HepG2 (cell line): ENCODE measurements around the gene MAP3K9. TPM values are rescaled to one million over a fixed set of nuclear protein-coding genes. Genes with fewer than 3 reads are reported as not detected.

Experiments used
- BRCA1 ChIP-seq: sonication (generic); formaldehyde crosslinking; IDR thresholded peaks from 2 replicates; pipeline ENCODE4 v1.4.0; 2020; ENCODE audit warnings: missing genetic modification reagents
- EEA1 ChIP-seq: sonication (generic); formaldehyde crosslinking; IDR thresholded peaks from 2 replicates; pipeline ENCODE4 v1.5.1; 2020; ENCODE audit warnings: mild to moderate bottlenecking, missing genetic modification reagents, borderline replicate concordance
- HNRNPUL1 ChIP-seq: fragments of 200-400 bp; formaldehyde crosslinking; IDR thresholded peaks from 2 replicates; pipeline ENCODE4 v1.6.1; 2017; ENCODE audit warnings: low read depth, mild to moderate bottlenecking, low read length, moderate library complexity
- MED1 ChIP-seq: sonication (generic); formaldehyde crosslinking; IDR thresholded peaks from 2 replicates; pipeline ENCODE4 v1.4.0; 2020; ENCODE audit warnings: missing genetic modification reagents
- NFIC ChIP-seq: IDR thresholded peaks from 2 replicates; pipeline ENCODE4 v1.6.1; 2012; ENCODE audit warnings: mild to moderate bottlenecking, low read length, inconsistent platforms
- NFKB2 ChIP-seq: sonication (generic); formaldehyde crosslinking; IDR thresholded peaks from 2 replicates; pipeline ENCODE4 v1.4.0; 2020; ENCODE audit warnings: missing genetic modification reagents, borderline replicate concordance
- NR2F2 ChIP-seq: IDR thresholded peaks from 2 replicates; pipeline ENCODE4 v1.6.1; 2012; ENCODE audit warnings: low read depth, inconsistent platforms, borderline replicate concordance
- RFX1 ChIP-seq: fragments of 450-650 bp; IDR thresholded peaks from 2 replicates; pipeline ENCODE4 v1.6.1; 2017
- SMAD9 ChIP-seq: sonication (generic); formaldehyde crosslinking; IDR thresholded peaks from 2 replicates; pipeline ENCODE4 v1.5.1; 2020; ENCODE audit warnings: mild to moderate bottlenecking, missing genetic modification reagents
- TBX2 ChIP-seq: sonication (generic); formaldehyde crosslinking; IDR thresholded peaks from 2 replicates; pipeline ENCODE4 v1.5.0; 2020; ENCODE audit warnings: missing genetic modification reagents, mild to moderate bottlenecking, borderline replicate concordance
- ZNF24 ChIP-seq: fragments of 450-650 bp; IDR thresholded peaks from 2 replicates; pipeline ENCODE4 v1.6.1; 2017; ENCODE audit warnings: antibody characterized with exemption, mild to moderate bottlenecking
- ZNF256 ChIP-seq: sonication (generic); formaldehyde crosslinking; conservative IDR thresholded peaks from 2 replicates; pipeline ENCODE4 v1.4.0; 2020; ENCODE audit warnings: missing genetic modification reagents
- ZNF510 ChIP-seq: sonication (generic); formaldehyde crosslinking; IDR thresholded peaks from 2 replicates; pipeline ENCODE4 v1.4.0; 2020; ENCODE audit warnings: low read depth, mild to moderate bottlenecking, missing genetic modification reagents
- ZNF547 ChIP-seq: sonication (generic); formaldehyde crosslinking; IDR thresholded peaks from 2 replicates; pipeline ENCODE4 v1.5.1; 2020; ENCODE audit warnings: mild to moderate bottlenecking, missing genetic modification reagents
- ZNF552 ChIP-seq: sonication (generic); formaldehyde crosslinking; IDR thresholded peaks from 2 replicates; pipeline ENCODE4 v1.9.0; 2022; ENCODE audit warnings: missing genetic modification reagents, mild to moderate bottlenecking, borderline replicate concordance
- polyA plus RNA-seq, 8 experiments: library from polyadenylated mRNA; depleted of rRNA in 3 of 8; stranded (reverse) in 7 of 8; unstranded in 1 of 8; fragments of >200 nt; fragmentation: Illumina TruSeq in 4 of 8; extraction: Trizol in 4 of 8; gene quantifications; 2 replicates each; pipeline versions ENCODE4 v1.2.1 to v1.2.3, GENCODE V29; 2011 to 2016; ENCODE audit warnings: low read depth in 4 of 8, missing spikeins in 1 of 8, mixed read lengths in 1 of 8; ENCODE audit not compliant: insufficient read depth in 1 of 8
- total RNA-seq, 5 experiments: library from RNA; depleted of rRNA; stranded (reverse); fragments of >200 nt; fragmentation: Illumina TruSeq; extraction: Trizol; gene quantifications; 2 replicates each; pipeline ENCODE4 v1.2.3, GENCODE V29; 2016; ENCODE audit warnings: low read depth in 1 of 5
- TF ChIP-seq, protein P1 (sequence below): sonication (generic); formaldehyde crosslinking; IDR thresholded peaks from 2 replicates; pipeline ENCODE4 v1.4.0; 2020; ENCODE audit warnings: mild to moderate bottlenecking, missing genetic modification reagents, borderline replicate concordance
- TF ChIP-seq, protein P2 (sequence below): sonication (generic); formaldehyde crosslinking; IDR thresholded peaks from 2 replicates; pipeline ENCODE4 v1.5.0; 2020; ENCODE audit warnings: missing genetic modification reagents
- TF ChIP-seq, protein P3 (sequence below): sonication (generic); formaldehyde crosslinking; IDR thresholded peaks from 2 replicates; pipeline ENCODE4 v1.4.0; 2020; ENCODE audit warnings: low read depth, mild to moderate bottlenecking, missing genetic modification reagents
- TF ChIP-seq, protein P4 (sequence below): IDR thresholded peaks from 2 replicates; pipeline ENCODE4 v1.6.1; 2016; ENCODE audit warnings: mild to moderate bottlenecking
- TF ChIP-seq, protein P5 (sequence below): sonication (generic); formaldehyde crosslinking; IDR thresholded peaks from 2 replicates; pipeline ENCODE4 v1.4.0; 2020; ENCODE audit warnings: missing genetic modification reagents, mild to moderate bottlenecking, borderline replicate concordance

MAP3K9 gene
- total and polyA plus RNA-seq, 2 of the 13 experiments (the other 11 are each of a cell fraction or from before 2014, with no cell fraction given) = 4.3 to 4.5 TPM

DNA sequence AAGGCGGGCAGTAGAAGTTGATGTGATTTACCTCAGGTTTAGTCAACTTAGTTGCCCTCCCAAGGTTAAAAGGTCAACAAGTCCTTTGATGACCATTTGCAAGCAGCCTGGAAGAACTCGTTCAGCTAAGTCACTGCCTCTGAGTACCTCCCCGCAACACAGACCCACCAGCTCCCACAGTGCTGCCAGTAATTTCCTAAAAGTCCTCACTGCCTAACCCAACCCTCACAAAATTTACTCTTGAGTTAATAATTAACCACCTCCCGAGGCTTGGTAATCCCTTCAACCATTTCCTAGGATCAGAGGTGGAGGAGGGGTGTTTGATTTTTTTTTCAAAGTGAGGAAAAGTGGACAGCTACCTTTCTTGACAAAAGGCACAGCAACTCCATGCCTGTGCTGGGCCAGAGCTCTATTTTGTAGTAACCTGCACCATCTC lies 55.8 kb downstream of the MAP3K9 start (continued):
- TF ChIP-seq, protein P1, sequence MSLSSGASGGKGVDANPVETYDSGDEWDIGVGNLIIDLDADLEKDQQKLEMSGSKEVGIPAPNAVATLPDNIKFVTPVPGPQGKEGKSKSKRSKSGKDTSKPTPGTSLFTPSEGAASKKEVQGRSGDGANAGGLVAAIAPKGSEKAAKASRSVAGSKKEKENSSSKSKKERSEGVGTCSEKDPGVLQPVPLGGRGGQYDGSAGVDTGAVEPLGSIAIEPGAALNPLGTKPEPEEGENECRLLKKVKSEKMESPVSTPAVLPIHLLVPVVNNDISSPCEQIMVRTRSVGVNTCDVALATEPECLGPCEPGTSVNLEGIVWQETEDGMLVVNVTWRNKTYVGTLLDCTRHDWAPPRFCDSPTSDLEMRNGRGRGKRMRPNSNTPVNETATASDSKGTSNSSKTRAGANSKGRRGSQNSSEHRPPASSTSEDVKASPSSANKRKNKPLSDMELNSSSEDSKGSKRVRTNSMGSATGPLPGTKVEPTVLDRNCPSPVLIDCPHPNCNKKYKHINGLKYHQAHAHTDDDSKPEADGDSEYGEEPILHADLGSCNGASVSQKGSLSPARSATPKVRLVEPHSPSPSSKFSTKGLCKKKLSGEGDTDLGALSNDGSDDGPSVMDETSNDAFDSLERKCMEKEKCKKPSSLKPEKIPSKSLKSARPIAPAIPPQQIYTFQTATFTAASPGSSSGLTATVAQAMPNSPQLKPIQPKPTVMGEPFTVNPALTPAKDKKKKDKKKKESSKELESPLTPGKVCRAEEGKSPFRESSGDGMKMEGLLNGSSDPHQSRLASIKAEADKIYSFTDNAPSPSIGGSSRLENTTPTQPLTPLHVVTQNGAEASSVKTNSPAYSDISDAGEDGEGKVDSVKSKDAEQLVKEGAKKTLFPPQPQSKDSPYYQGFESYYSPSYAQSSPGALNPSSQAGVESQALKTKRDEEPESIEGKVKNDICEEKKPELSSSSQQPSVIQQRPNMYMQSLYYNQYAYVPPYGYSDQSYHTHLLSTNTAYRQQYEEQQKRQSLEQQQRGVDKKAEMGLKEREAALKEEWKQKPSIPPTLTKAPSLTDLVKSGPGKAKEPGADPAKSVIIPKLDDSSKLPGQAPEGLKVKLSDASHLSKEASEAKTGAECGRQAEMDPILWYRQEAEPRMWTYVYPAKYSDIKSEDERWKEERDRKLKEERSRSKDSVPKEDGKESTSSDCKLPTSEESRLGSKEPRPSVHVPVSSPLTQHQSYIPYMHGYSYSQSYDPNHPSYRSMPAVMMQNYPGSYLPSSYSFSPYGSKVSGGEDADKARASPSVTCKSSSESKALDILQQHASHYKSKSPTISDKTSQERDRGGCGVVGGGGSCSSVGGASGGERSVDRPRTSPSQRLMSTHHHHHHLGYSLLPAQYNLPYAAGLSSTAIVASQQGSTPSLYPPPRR (CRISPR knock-in tag) = peak; percentile 82
- TF ChIP-seq, protein P2, sequence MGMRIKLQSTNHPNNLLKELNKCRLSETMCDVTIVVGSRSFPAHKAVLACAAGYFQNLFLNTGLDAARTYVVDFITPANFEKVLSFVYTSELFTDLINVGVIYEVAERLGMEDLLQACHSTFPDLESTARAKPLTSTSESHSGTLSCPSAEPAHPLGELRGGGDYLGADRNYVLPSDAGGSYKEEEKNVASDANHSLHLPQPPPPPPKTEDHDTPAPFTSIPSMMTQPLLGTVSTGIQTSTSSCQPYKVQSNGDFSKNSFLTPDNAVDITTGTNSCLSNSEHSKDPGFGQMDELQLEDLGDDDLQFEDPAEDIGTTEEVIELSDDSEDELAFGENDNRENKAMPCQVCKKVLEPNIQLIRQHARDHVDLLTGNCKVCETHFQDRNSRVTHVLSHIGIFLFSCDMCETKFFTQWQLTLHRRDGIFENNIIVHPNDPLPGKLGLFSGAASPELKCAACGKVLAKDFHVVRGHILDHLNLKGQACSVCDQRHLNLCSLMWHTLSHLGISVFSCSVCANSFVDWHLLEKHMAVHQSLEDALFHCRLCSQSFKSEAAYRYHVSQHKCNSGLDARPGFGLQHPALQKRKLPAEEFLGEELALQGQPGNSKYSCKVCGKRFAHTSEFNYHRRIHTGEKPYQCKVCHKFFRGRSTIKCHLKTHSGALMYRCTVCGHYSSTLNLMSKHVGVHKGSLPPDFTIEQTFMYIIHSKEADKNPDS (CRISPR knock-in tag) = no peak
- no peak for TF ChIP-seq ZNF552 (CRISPR knock-in tag)
- TF ChIP-seq ZNF547 (CRISPR knock-in tag) = no peak
- peak; percentile 81 for TF ChIP-seq NR2F2
- TF ChIP-seq RFX1 = no peak
- no peak for TF ChIP-seq BRCA1 (CRISPR knock-in tag)
- TF ChIP-seq, protein P3, sequence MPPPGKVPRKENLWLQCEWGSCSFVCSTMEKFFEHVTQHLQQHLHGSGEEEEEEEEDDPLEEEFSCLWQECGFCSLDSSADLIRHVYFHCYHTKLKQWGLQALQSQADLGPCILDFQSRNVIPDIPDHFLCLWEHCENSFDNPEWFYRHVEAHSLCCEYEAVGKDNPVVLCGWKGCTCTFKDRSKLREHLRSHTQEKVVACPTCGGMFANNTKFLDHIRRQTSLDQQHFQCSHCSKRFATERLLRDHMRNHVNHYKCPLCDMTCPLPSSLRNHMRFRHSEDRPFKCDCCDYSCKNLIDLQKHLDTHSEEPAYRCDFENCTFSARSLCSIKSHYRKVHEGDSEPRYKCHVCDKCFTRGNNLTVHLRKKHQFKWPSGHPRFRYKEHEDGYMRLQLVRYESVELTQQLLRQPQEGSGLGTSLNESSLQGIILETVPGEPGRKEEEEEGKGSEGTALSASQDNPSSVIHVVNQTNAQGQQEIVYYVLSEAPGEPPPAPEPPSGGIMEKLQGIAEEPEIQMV = no peak
- TF ChIP-seq TBX2 = peak; percentile 45; the same call in 1 of the 2 replicates
- TF ChIP-seq SMAD9 (CRISPR knock-in tag) = no peak
- no peak for TF ChIP-seq ZNF256 (CRISPR knock-in tag)
- peak; percentile 77; the same call in 1 of the 2 replicates for TF ChIP-seq HNRNPUL1
- TF ChIP-seq MED1 = 0 out of 2 replicates have a peak, but pooled peaks have one; percentile 38
- TF ChIP-seq EEA1 (CRISPR knock-in tag) = no peak
- TF ChIP-seq ZNF24 = no peak
- TF ChIP-seq, protein P4, sequence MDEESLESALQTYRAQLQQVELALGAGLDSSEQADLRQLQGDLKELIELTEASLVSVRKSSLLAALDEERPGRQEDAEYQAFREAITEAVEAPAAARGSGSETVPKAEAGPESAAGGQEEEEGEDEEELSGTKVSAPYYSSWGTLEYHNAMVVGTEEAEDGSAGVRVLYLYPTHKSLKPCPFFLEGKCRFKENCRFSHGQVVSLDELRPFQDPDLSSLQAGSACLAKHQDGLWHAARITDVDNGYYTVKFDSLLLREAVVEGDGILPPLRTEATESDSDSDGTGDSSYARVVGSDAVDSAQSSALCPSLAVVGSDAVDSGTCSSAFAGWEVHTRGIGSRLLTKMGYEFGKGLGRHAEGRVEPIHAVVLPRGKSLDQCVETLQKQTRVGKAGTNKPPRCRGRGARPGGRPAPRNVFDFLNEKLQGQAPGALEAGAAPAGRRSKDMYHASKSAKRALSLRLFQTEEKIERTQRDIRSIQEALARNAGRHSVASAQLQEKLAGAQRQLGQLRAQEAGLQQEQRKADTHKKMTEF (CRISPR knock-in tag) = peak; percentile 33; the same call in 1 of the 2 replicates
- TF ChIP-seq, protein P5, sequence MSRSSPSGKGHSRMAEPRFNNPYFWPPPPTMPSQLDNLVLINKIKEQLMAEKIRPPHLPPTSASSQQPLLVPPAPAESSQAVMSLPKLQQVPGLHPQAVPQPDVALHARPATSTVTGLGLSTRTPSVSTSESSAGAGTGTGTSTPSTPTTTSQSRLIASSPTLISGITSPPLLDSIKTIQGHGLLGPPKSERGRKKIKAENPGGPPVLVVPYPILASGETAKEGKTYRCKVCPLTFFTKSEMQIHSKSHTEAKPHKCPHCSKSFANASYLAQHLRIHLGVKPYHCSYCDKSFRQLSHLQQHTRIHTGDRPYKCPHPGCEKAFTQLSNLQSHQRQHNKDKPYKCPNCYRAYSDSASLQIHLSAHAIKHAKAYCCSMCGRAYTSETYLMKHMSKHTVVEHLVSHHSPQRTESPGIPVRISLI = peak; percentile 96
- no peak for TF ChIP-seq NFIC
- TF ChIP-seq NFKB2 (CRISPR knock-in tag) = no peak
- TF ChIP-seq ZNF510 = 0 out of 2 replicates have a peak, but pooled peaks have one; percentile 77
